Measurements from ENCODE around the gene KRT72. TPM values are rescaled to one million over a fixed set of nuclear protein-coding genes. Genes with fewer than 3 reads are reported as not detected.

KRT72 gene
- total RNA-seq (ENCODE audit: insufficient read depth, low replicate concordance) = 1.2 TPM

GRCh38 chr12:52600941-52601481 is at the start of gene KRT72:
Gene KRT72, minus strand, starts transcription at chr12:52601463. Its CDS starts 11 bp downstream, at chr12:52601452.
- DNase-seq (ENCODE audit: low spot score) = no peak

DNA sequence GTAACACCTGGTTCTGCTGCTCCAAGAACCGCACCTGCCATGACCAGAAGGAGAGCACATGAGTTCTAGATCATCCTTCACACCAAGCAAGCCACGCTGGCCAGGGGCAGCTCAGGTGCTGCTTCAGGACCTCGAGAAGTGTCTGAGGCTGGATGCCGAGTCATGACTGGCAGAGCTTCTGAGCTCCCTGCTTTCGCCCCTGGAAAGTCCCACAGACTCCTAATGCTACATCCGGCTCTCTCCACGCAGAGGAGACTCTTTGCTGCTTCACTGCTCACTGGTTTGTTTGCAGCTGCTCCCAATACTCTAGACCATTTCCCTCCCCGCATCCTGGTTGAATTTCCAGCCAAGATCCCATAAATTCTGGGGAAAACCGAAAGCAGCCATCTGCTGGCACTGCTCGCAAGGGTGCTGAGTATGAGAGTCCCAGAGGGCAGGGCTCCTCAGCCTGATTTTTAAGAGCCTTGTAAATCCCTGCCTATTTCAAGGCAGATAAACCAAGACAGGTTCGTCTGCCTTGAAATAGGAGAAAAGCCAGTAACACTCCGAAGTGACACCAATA is 49.3 kb upstream of the KRT72 start:
- DNase-seq (ENCODE audit: low spot score) = peak; percentile 53

DNA sequence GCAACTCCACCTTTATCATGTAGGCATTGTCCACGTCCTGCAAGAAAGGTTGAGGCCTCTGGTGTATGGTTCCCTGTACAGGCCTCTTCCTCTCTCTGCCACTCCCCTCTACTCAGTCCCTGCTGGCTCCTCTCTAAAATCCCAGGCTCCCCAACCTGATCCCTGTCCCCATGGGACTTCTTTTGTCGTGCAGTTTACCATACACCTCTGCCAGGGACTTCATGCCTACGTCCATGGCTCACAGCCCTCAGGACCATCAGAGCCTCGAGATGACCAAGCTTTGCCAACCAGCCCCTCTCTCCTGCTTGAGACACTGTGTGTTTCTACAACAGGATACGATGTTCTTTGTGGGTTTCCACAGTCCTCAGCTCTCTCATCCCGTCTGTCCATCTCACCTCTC is 47.8 kb upstream of the KRT72 start:
- DNase-seq (ENCODE audit: low spot score) = no peak

DNA sequence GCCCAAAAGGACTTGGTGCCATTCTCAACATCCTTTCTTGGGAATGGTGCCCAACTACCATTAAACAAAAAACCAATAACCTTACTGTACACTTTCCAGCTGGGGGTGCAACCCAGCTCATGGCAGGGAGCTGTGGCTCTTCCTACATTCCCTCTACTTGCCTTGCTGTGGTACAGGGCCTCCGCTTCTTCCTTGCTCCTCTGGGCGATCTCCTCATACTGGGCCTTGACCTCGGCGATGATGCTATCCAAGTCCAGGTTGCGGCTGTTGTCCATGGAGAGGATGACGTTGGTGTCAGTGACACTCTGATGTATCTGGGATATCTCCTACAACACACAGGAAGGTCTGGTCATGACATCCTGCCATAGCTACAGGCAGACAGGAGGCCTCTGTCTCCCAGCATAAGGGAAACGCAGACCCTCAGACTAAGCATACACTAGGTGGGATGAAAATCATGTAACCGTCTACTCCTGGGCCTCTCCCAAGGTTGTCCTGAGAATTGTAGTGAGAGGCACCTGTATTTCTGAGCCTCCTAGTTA is 46.8 kb upstream of the KRT72 start:
- DNase-seq (ENCODE audit: low spot score) = no peak

GRCh38 chr12:52647601-52648000 is 46.3 kb upstream of the KRT72 start:
- no peak for DNase-seq (ENCODE audit: low spot score)

- no peak for DNase-seq (ENCODE audit: low spot score)
These were observed 45.4 kb upstream of the KRT72 start for GRCh38 chr12:52646613-52647012.

DNA sequence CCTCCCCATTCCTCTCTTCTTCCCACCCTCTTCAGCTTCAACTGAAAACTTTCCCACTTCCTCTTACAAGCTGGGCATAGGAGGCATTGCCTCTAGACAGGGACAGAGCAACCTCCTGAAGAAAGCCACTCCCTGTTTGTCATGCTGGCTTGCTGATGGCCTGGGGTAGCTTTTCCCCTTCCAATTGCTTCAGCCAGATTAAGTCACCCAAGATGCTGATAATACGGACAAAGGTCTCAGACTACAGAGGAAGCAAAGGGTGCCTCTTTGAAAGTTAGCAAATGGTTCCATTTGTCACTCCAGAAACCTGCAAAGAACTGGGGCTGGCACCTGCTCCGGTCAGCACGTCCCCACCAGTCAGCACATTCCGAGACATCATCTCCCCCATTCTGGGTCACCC is 44.7 kb upstream of the KRT72 start:
- DNase-seq (ENCODE audit: low spot score) = no peak

DNA sequence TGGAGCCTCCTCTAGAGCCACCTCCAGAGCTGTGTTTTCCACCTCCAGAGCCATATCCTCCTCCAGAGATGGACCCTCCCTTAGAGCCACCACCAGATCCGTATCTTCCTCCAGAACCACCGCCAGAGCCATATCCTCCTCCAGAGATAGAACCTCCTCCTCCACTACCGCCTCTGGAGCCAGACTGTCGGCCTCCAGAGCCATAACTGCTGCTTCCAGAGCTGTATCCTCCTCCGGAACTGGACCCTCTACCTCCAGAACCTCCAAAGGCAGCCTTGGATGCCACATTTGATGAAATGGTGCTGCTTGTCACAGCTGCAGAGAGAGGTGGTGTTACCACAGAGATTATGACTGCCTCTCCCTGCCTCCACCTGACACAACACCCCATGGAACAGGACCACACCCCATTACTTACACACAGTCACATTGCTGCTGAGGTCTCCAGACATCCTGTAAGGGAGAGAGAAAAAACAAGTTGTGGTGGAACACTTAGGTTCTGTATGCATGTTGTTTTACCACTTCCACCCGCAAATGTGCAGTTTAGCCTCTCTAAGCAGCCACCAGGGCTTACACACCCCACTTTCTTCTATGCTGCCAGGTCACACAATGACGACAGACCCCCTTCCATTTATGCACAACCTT is 44.0 kb upstream of the KRT72 start:
- no peak for DNase-seq (ENCODE audit: low spot score)

DNA sequence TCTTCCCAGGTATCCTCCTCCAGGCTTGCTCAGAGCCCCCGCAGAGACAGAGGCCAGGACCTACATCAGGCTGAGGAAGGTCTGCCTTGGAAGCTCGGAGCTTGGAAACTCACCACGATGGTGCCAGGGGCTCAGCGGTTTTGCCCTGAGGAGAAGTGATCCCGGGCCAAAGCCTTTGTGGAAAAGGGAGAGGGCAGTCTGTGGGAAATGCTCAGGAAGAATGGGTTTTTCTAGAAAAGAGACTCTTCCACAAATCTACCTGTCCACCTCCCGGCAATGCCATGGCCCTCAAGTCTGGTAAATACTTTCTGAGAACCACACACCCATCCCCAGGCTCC is 42.8 kb upstream of the KRT72 start:
- DNase-seq (ENCODE audit: low spot score) = no peak

DNA sequence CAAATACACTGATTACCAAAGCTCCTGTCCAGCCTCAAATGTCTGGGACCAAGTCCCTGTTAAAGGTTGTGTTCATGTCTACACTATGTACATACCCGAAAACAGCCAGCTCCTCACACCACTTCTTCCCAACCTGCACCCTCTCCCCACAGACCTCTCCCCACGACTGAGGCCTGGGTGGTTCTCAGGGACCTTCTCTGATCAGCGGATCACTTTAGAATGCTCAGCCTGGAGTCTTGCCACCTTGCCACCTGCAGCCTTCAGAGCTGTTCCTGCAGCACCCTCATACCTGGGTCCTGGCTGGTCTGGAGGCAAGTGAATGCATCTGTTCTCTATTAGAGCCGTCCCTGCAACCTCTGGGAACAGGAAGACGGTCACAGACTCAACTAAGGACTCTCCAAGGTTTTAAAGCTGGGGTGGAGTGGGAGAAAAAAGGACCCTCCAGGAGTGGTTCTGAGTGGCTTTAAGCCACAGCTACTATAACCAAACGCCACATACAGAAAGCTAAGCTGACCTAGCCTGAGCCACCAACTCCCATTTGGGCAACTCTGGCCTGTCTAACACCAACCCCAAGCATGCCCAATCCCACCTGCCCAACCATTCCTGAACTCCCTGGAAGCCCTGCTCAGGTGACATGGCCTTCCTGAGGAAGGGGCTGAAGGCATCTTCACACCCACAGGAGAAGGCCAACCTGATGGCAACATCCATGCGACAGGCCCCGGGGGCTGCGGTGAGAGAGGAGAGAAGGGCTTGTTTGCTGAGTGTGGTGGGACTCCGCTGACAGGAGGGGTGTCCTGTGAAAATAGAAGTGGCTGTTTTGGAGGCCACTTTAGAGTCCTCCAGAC is 42.2 kb upstream of the KRT72 start:
- DNase-seq (ENCODE audit: low spot score) = no peak

DNA sequence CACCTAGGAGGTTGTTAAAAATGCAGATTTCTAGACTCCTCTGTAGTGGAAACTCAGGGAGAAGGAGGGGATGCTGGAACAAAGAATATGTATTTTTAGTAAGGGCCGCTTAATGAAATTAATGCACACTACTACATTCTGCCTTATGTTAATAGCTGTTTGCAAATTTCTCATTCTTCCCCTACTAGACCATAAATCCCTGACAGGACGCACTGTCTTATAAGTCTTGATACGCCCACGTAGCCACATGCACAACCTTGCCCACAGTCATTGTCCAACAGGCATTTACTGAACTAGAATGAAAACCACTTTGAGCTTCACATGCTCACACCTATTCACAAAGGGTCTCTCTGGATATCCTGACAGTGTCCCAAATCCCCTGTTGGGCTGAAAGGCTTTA is 40.2 kb upstream of the KRT72 start:
- DNase-seq (ENCODE audit: low spot score) = no peak

- no peak for DNase-seq (ENCODE audit: low spot score)
These were observed 36.0 kb upstream of the KRT72 start for GRCh38 chr12:52637299-52637698.

DNA sequence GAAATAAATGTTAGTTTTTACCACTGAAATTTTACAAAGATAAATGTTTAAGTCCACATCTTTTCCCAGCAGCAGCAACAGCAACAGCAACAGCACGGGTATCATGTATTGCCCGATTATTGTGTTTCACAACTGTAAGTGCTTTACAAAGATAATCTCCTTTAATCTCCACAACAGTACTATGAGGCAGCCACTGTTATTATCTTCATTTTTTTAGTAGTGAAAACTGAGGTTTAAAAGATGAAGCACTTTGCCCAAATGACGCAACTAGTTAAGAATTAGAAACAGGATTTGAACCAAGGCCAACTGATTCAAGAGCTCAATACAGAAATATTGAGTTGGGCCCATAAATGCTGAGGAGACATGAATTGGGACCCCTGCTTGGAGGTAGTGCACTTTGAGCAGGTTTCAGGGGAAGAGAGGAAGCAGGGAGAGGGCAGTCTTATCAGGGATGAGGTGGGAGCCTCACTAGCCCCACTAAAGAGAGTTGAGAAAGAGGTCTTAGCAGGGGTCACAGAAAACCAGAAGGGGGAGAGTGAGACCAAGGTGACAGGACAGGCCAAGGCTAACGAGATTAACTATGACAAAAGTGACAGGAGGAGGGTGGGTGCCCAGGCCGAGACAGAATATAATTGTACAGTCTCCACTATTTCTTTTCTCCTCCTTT is 35.5 kb upstream of the KRT72 start:
- no peak for DNase-seq (ENCODE audit: low spot score)

DNA sequence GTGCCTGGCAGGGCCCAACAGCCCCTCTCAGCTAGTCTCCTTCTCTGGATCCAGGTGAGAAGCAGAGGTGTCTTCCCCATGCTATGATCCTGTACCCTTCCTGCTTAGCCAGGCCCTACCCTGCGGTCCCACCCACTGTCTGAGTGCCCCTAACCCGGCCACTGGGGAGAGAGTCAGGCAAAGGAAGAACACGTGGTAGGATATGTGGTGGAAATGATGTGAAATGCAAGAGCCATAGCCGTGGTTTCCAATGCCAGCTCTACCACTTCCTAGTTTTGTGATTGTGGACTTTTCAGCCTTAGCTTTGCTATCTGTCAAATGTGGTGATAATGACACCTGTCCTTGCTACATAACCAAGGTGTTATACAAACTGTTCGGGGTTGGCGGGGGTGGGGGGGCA is 34.9 kb upstream of the KRT72 start:
- DNase-seq (ENCODE audit: low spot score) = no peak

- DNase-seq (ENCODE audit: low spot score) = no peak
These were observed 33.2 kb upstream of the KRT72 start for GRCh38 chr12:52634266-52635056.

GRCh38 chr12:52633383-52633782 is 32.1 kb upstream of the KRT72 start:
- DNase-seq (ENCODE audit: low spot score) = no peak

DNA sequence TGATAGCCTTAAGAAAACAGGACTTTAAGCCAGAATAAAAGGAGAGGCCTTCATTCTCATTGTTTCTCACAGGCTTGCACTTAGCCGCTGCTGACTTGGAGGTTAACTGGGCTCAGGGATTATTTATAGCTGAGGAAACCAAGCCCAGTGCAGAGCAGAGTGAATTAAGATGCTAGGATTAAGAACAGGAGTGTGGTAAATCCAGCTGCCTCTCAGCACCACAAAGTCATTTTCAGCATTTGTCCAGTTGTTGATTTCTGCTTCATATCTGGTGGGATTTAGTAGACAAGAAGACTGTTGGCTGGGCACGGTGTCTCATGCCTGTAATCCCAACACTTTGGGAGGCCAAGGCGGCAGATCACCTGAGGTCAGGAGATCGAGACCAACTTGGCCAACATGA is 31.4 kb upstream of the KRT72 start:
- peak; percentile 45 for DNase-seq (ENCODE audit: low spot score)

GRCh38 chr12:52631676-52632459 is 30.6 kb upstream of the KRT72 start:
- no peak for DNase-seq (ENCODE audit: low spot score)

DNA sequence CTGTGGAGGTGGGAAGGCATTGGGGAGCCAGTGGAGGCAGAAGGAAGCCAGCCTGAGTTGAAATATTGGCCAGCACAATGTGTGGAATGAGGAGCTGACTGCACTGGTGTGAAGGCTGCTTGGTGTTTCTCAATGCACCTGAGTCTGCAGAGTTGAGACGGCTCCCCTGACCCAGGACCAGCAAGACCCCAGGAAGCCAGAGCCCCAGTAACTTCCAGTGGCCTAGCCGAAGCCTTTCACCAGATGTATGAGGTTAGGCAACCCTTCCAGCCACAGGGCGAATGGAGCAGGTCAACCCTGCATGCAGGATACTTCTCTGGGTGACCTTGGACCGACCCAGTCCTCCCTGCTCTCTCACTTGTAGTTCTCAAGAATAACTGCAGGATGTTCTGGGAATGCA is 30.0 kb upstream of the KRT72 start:
- DNase-seq (ENCODE audit: low spot score) = no peak

DNA sequence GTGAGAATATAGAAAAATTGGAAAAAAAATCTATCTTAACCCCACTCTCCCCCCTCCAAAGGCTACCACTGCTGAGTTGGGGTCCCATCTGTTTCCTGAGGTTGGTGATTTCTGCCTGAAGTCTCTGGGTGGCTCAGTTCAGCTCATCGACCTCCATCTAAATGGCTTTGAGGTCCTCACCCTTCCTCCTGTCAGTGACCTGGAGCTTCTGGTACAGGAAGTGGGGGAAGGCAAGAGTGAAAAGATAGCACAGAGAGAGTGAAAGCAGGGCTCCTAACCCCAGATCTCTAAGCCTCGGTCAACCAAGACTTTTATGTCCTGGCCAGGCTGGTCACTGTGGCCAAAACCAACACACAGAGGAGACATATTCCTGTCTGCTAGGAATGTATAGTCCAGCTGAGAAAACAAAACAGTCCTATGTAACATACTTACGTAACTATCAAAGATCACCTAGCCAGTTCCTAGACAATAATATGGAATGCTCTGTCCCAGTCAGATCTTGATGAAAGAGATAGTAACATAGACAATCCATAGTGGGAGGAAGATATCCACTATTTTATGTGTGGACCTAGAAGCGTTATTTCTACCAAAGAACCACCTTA is 29.4 kb upstream of the KRT72 start:
- DNase-seq (ENCODE audit: low spot score) = no peak

Data from umbilical cord (tissue), 2 donors.